K562 (cell line): ENCODE data around the gene AP4S1. TPM values are rescaled to one million over a fixed set of nuclear protein-coding genes. Genes with fewer than 3 reads are reported as not detected.

Experiments used
- ATAC-seq: fragments of 200-7000 bp; cut with Tn5 transposase; 3 replicates; pipeline ENCODE4 v1.9.1; 2020; ENCODE audit warnings: moderate library complexity
- BruUV-seq: library from RNA; stranded (reverse); fragments of 400-500 nt; replicated peaks from 2 replicates; lab custom pipeline; 2021; lab: Mats Ljungman, UMichigan
- CTCF ChIA-PET: fragments of 300-600 bp; formaldehyde crosslinking; extraction: SDS; loops from one replicate; lab custom pipeline; 2021; ENCODE audit warnings: low intra/inter-chr PET ratio; lab: Yijun Ruan, JAX
- POLR2A ChIA-PET: fragments of 300-600, 350-650 bp; sonication (Branson Sonifier 250); formaldehyde crosslinking; extraction: SDS; loops from one replicate; lab custom pipeline; 2021; ENCODE audit warnings: antibody characterized with exemption, inconsistent platforms; lab: Yijun Ruan, JAX
- DNase-seq, 4 experiments: peaks; one replicate each; pipeline versions ENCODE4 v3.0.0 to v3.0.0-alpha.2; 2011 to 2018; ENCODE audit warnings: low spot score in 3 of 4, mixed read lengths in 3 of 4; ENCODE audit errors: extremely low read depth in 1 of 4
- FAIRE-seq: peaks from 2 replicates; lab custom pipeline; 2011; peaks lifted over from hg19 to GRCh38; lab: Jason Lieb, UNC
- H2AFZ ChIP-seq: 2 replicates; pipeline ENCODE4 v1.6.0; 2011; ENCODE audit warnings: low read depth, low read length, control low read depth, inconsistent platforms
- H3K27ac ChIP-seq: fragments of 200-600 bp; 3 replicates; pipeline ENCODE4 v1.8.0; 2011; ENCODE audit warnings: low read depth, mild to moderate bottlenecking, control low read depth, inconsistent platforms, low read length, moderate library complexity, mixed read lengths; ENCODE audit errors: extremely low read depth
- H3K27me3 ChIP-seq, 2 experiments: fragments of 300-600 bp in 1 of 2; 2 replicates in 1 of 2; 3 replicates in 1 of 2; pipeline versions ENCODE4 v1.6.0 to v1.8.0; 2011; ENCODE audit warnings: inconsistent platforms in 2 of 2, low read length in 2 of 2, mild to moderate bottlenecking in 1 of 2, mixed read lengths in 1 of 2, moderate library complexity in 1 of 2; ENCODE audit not compliant: control insufficient read depth in 2 of 2, insufficient read depth in 2 of 2
- H3K36me3 ChIP-seq: fragments of 300-600 bp; 3 replicates; pipeline ENCODE4 v1.8.0; 2011; ENCODE audit warnings: mild to moderate bottlenecking, low read length, inconsistent platforms; ENCODE audit not compliant: control insufficient read depth, insufficient read depth
- H3K4me1 ChIP-seq, 2 experiments: fragments of 200-600 bp in 1 of 2; replicated peaks in 1 of 2; 2 replicates in 1 of 2; 3 replicates in 1 of 2; pipeline versions ENCODE4 v1.5.1 to v1.8.0; 2011; ENCODE audit warnings: inconsistent platforms in 2 of 2, low read length in 2 of 2, mild to moderate bottlenecking in 1 of 2, mixed read lengths in 1 of 2, moderate library complexity in 1 of 2; ENCODE audit not compliant: control insufficient read depth in 2 of 2, insufficient read depth in 2 of 2
- H3K4me2 ChIP-seq: 2 replicates; pipeline ENCODE4 v1.6.1; 2011; ENCODE audit warnings: low read length, control low read depth, inconsistent platforms, mixed read lengths; ENCODE audit not compliant: insufficient read depth
- H3K4me3 ChIP-seq: fragments of 200-600 bp; sonication (generic), shearing (Covaris generic); 2 replicates; pipeline ENCODE4 v1.5.1; 2016; ENCODE audit warnings: control low read depth, inconsistent platforms
- H3K79me2 ChIP-seq: fragments of 200-600 bp; 3 replicates; pipeline ENCODE4 v1.8.0; 2011; ENCODE audit warnings: low read length, inconsistent platforms; ENCODE audit not compliant: control insufficient read depth, insufficient read depth
- H3K9ac ChIP-seq, 2 experiments: 2 replicates each; pipeline versions ENCODE4 v1.6.0 to v1.6.1; 2011; ENCODE audit warnings: low read depth in 2 of 2, low read length in 2 of 2, control low read depth in 1 of 2, inconsistent platforms in 1 of 2, mild to moderate bottlenecking in 1 of 2, mixed read lengths in 1 of 2; ENCODE audit not compliant: insufficient read depth in 1 of 2
- H3K9me1 ChIP-seq: one replicate; pipeline ENCODE4 v1.6.0; 2011; ENCODE audit warnings: inconsistent platforms, mild to moderate bottlenecking, low read length, moderate library complexity; ENCODE audit not compliant: control insufficient read depth, insufficient read depth
- H3K9me3 ChIP-seq: replicated peaks from 2 replicates; pipeline ENCODE4 v1.5.1; 2011; ENCODE audit warnings: low read depth, low read length, inconsistent platforms; ENCODE audit not compliant: control insufficient read depth, insufficient read depth
- H4K20me1 ChIP-seq: replicated peaks from 2 replicates; pipeline ENCODE4 v1.6.1; 2011; ENCODE audit warnings: low read length, inconsistent platforms, mixed read lengths; ENCODE audit not compliant: control insufficient read depth, insufficient read depth
- ARID1B ChIP-seq: fragments of 450-650 bp; IDR thresholded peaks from 2 replicates; pipeline ENCODE4 v1.6.1; 2016; ENCODE audit warnings: antibody characterized with exemption, mild to moderate bottlenecking, inconsistent platforms
- ATF3 ChIP-seq, 2 experiments: fragments of 450-650 bp in 1 of 2; sonication (generic) in 1 of 2; formaldehyde crosslinking in 1 of 2; IDR thresholded peaks in 1 of 2; conservative IDR thresholded peaks in 1 of 2; 2 replicates each; pipeline versions ENCODE4 v1.6.1 to v1.8.1; 2016 to 2023; ENCODE audit warnings: mild to moderate bottlenecking in 2 of 2, moderate library complexity in 2 of 2, inconsistent platforms in 1 of 2, missing genetic modification reagents in 1 of 2
- CBFA2T3 ChIP-seq: fragments of 450-650 bp; IDR thresholded peaks from 2 replicates; pipeline ENCODE4 v1.6.1; 2017
- DACH1 ChIP-seq: fragments of 450-650 bp; IDR thresholded peaks from 2 replicates; pipeline ENCODE4 v1.6.1; 2018; ENCODE audit not compliant: partially characterized antibody
- ZEB2 ChIP-seq: fragments of 450-650 bp; IDR thresholded peaks from 2 replicates; pipeline ENCODE4 v1.6.1; 2016
- ZFP30 ChIP-seq: fragments of 250-450 bp; sonication (Bioruptor Pico); IDR thresholded peaks from 2 replicates; pipeline ENCODE4 v1.8.0; 2022; ENCODE audit warnings: moderate library complexity, mild to moderate bottlenecking, inconsistent platforms, borderline replicate concordance
- WGBS: fragments of 100-300 bp; shearing (Covaris generic); methylation state at CpG from one replicate; pipeline ENCODE4 v1.1.6; 2016; ENCODE audit warnings: low coverage, mixed read lengths; ENCODE audit not compliant: insufficient coverage; ENCODE audit errors: missing lambda C conversion rate; 5-methylcytosine and 5-hydroxymethylcytosine counted together
- in situ Hi-C: fragments of 300-500 bp; cut with MboI; formaldehyde crosslinking; loops from 4 replicates; pipeline ENCODE4 v1.15.0; 2018; ENCODE audit warnings: inconsistent platforms, mixed read lengths
- intact Hi-C: fragments of 100-400 bp; cut with micrococcal nuclease; formaldehyde crosslinking; loops from 2 replicates; pipeline ENCODE4 v1.14.2; 2022
- polyA plus RNA-seq, 8 experiments: library from polyadenylated mRNA; depleted of rRNA in 4 of 8; stranded (reverse) in 5 of 8; unstranded in 3 of 8; fragments of >200 nt; fragmentation: Nextera tagmentation in 2 of 8; fragmentation: Illumina TruSeq in 1 of 8; extraction: Ambion mirVana in 2 of 8; extraction: Trizol in 1 of 8; gene quantifications; 2 replicates each; pipeline versions ENCODE4 v1.2.1 to v1.2.3, GENCODE V29; 2011 to 2014; ENCODE audit warnings: inconsistent platforms in 1 of 8, missing spikeins in 1 of 8
- total RNA-seq, 7 experiments: library from RNA; depleted of rRNA in 6 of 7; stranded (reverse); fragments of >200 nt in 6 of 7; fragmentation: Illumina TruSeq in 2 of 7; extraction: Trizol in 2 of 7; gene quantifications; 2 replicates each; pipeline versions ENCODE4 v1.2.1 to v1.2.3, GENCODE V29; 2011 to 2021; ENCODE audit warnings: low replicate concordance in 1 of 7
- TF ChIP-seq, protein P1 (sequence below): IDR thresholded peaks from 2 replicates; pipeline ENCODE4 v1.6.1; 2011; ENCODE audit warnings: borderline replicate concordance, low read depth, mild to moderate bottlenecking, moderate library complexity, low read length; ENCODE audit not compliant: insufficient read depth, poor library complexity, severe bottlenecking

Gene AP4S1
- total and polyA plus RNA-seq, 9 of the 15 experiments (the other 6 are each of a cell fraction or from before 2014, with no cell fraction given), result 3.7 to 7.8 (median 5.9) TPM

DNA sequence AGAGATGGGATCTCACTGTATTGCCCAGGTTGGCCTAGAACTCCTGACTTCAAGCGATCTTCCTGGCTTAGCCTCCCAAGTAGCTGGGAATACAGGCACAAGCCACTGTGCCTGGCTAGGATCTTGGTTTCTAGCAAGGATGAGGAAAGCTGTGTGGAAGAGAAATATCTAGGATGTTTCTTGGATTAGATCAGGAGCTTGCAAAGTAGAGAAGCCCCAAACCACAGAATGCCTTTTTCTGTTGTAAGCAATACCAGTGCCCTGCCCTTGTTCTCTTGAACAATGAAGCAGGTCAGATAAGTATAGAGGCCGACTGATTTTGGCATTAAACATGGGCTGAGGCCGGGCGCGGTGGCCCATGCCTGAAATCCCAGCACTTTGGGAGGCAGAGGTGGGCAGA lies 45.0 kb downstream of the AP4S1 start:
- no peaks in the 10 kb centered on the region for H4K20me1 ChIP-seq
- BruUV-seq, result no TSS peak
- TF ChIP-seq DACH1 (no peak), ARID1B (no peak), ZFP30 (CRISPR knock-in tag) (no peak), ZEB2 (no peak), CBFA2T3 (no peak), ATF3 (IDR thresholded peaks at IDR 0.05) (no peak), ATF3 (CRISPR knock-in tag; conservative IDR thresholded peaks at IDR 0.05) (no peak)
- TF ChIP-seq, protein P1, sequence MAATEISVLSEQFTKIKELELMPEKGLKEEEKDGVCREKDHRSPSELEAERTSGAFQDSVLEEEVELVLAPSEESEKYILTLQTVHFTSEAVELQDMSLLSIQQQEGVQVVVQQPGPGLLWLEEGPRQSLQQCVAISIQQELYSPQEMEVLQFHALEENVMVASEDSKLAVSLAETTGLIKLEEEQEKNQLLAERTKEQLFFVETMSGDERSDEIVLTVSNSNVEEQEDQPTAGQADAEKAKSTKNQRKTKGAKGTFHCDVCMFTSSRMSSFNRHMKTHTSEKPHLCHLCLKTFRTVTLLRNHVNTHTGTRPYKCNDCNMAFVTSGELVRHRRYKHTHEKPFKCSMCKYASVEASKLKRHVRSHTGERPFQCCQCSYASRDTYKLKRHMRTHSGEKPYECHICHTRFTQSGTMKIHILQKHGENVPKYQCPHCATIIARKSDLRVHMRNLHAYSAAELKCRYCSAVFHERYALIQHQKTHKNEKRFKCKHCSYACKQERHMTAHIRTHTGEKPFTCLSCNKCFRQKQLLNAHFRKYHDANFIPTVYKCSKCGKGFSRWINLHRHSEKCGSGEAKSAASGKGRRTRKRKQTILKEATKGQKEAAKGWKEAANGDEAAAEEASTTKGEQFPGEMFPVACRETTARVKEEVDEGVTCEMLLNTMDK, result no peak
- TF ChIP-seq, all 486 proteins: peak for 0
- ATAC-seq, result no peak
- in situ Hi-C loops (no loop called here), intact Hi-C loops (no loop called here)
- no peak overlapping the region for H3K27ac ChIP-seq
- H3K9me3 ChIP-seq, result no peaks in the 10 kb centered on the region
- 92% methylated on average over 5 of the region's 5 CpGs for WGBS
- no peaks in the 10 kb centered on the region for H3K36me3 ChIP-seq
- no peak overlapping the region for H3K4me2 ChIP-seq
- FAIRE-seq, result no peak
- H3K79me2 ChIP-seq, result no peaks in the 10 kb centered on the region
- no peak overlapping the region for H3K4me3 ChIP-seq
- no peak for DNase-seq
- no peak overlapping the region for H3K9ac ChIP-seq
- no peak overlapping the region for H2AFZ ChIP-seq
- no peaks in the 10 kb centered on the region for H3K9me1 ChIP-seq
- no peaks in the 10 kb centered on the region for H3K27me3 ChIP-seq
- peaks cover 0 to 3% of the 10 kb centered on the region in 2 experiments; a peak in 1 of 5 replicates for H3K4me1 ChIP-seq
- CTCF ChIA-PET, result no interaction called here
- POLR2A ChIA-PET, result interaction anchor here (1.1 to 1.2 kb wide), 2 partner anchors 9 to 11 kb away, joined by 4 read pairs; no protein-coding TSS in a partner anchor
